ENCODE measurements around the gene RIC1. TPM values are rescaled to one million over a fixed set of nuclear protein-coding genes. Genes with fewer than 3 reads are reported as not detected.

The RIC1 gene
- polyA plus RNA-seq, 3 donors from 2014 or later = 4.9 to 6.3 (median 5.2) TPM

DNA sequence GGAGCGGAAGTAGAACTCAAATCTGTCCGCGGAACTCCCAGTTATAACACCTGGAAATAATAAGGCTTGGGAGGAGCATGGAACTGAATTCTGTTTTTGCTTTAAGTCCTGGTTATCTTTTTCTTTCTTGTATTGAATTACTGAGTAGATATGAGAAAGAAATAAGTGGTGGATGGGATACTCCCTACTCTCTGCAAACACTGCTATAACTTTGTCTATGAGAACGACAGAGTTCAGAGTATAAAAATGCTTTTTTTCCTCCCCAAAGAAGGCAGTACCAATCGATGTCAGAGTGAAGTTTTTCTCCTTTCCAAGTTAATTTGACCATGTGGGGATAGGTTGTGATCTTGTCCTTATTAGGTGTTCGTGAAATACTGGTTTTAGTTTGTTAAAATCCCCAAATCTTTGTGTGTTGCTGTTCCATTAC is 1.2 kb downstream of the RIC1 start:
- Mint-ChIP-seq H3K4me3 (peak overlapping the region; percentile 95 to 99 (median 98)), H3K4me1 (peaks cover 45 to 71% of the 10 kb centered on the region in 2 donors), H3K27ac (peak overlapping the region; percentile 82 to 97 (median 94)), H3K27me3 (ENCODE audit: low read depth in 3 of 3) (peaks cover 10 to 15% (median 10%) of the 10 kb centered on the region in 3 donors), H3K36me3 (no peaks in the 10 kb centered on the region), H3K9me3 (no peaks in the 10 kb centered on the region)
- DNase-seq = peak in 1 of 3 donors; percentile 10

- H3K4me3 Mint-ChIP-seq = no peak overlapping the region
- H3K27ac Mint-ChIP-seq = no peak overlapping the region
- H3K27me3 Mint-ChIP-seq (ENCODE audit: low read depth in 3 of 3) = peaks cover 10 to 15% (median 10%) of the 10 kb centered on the region in 3 donors
Measured at GRCh38 chr9:5631026-5631425, 2.1 kb downstream of the RIC1 start.

GRCh38 chr9:5632540-5632939 is 3.6 kb downstream of the RIC1 start:
- Mint-ChIP-seq H3K4me1 (peaks cover 37 to 72% of the 10 kb centered on the region in 2 donors), H3K4me3 (no peak overlapping the region), H3K27me3 (ENCODE audit: low read depth in 3 of 3) (peaks cover 8 to 15% (median 10%) of the 10 kb centered on the region in 3 donors), H3K36me3 (peaks cover 2 to 7% (median 3%) of the 10 kb centered on the region in 3 donors), H3K27ac (no peak overlapping the region), H3K9me3 (peaks cover 0 to 2% (median 2%) of the 10 kb centered on the region in 6 donors)
- no peak for DNase-seq

More at GRCh38 chr9:5631026-5631425, 2.1 kb downstream of the RIC1 start:
- no peak for DNase-seq
- peaks cover 0 to 2% (median 0%) of the 10 kb centered on the region in 6 donors for H3K9me3 Mint-ChIP-seq
- peaks cover 0 to 4% (median 0%) of the 10 kb centered on the region in 3 donors for H3K36me3 Mint-ChIP-seq
- peaks cover 48 to 80% of the 10 kb centered on the region in 2 donors for H3K4me1 Mint-ChIP-seq

DNA sequence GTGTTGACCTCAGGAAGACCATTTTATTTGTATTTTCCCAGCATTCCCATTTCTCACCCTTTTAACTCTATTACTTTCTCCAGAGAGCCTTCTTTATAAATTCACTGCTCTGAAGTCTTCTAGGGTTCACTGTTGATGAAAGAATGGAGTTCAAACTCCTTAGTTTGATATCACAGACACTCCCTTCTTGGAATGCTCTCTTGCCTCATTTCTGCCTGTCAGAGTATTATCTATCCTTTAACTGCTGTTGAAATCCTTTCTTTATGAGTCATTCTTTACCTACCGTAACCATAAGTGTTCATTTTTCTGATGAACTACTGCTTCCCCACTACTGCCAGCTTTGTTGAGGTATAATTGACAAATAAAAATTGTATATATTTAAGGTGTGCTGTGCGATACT is 4.3 kb downstream of the RIC1 start:
- Mint-ChIP-seq H3K36me3 (peaks cover 7 to 14% (median 9%) of the 10 kb centered on the region in 3 donors), H3K4me3 (no peak overlapping the region), H3K4me1 (peaks cover 31 to 69% of the 10 kb centered on the region in 2 donors), H3K27ac (no peak overlapping the region), H3K9me3 (peaks cover 0 to 7% (median 4%) of the 10 kb centered on the region in 6 donors), H3K27me3 (ENCODE audit: low read depth in 3 of 3) (peaks cover 9 to 11% (median 9%) of the 10 kb centered on the region in 3 donors)
- DNase-seq = no peak

DNA sequence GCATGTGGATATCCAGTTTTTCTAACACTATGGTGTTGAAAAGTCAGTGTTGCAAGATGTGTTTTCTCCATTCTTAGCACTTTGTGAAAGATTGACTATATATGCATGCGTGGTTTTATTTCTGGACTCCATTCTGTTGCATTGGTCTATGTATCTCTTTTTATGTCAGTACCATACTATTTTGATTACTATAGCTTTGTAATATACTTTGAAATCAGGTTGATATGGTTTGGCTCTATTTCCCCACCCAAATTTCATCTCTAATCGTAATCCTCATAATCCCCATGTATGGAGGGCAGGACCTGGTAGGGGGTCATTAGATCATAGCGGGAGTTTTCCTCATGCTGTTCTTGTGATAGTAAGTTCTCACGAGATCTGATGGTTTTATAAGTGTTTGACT is 6.5 kb downstream of the RIC1 start:
- no peak overlapping the region for H3K27ac Mint-ChIP-seq
- peaks cover 0 to 5% (median 0%) of the 10 kb centered on the region in 3 donors for H3K27me3 Mint-ChIP-seq (ENCODE audit: low read depth in 3 of 3)
- no peak for DNase-seq
- H3K9me3 Mint-ChIP-seq = peaks cover 6 to 28% (median 24%) of the 10 kb centered on the region in 6 donors
- peaks cover 27 to 74% of the 10 kb centered on the region in 2 donors for H3K4me1 Mint-ChIP-seq
- H3K36me3 Mint-ChIP-seq = peaks cover 28 to 31% (median 30%) of the 10 kb centered on the region in 3 donors
- no peak overlapping the region for H3K4me3 Mint-ChIP-seq

GRCh38 chr9:5639816-5640215 is 10.9 kb downstream of the RIC1 start:
- no peak for DNase-seq
- Mint-ChIP-seq H3K9me3 (peaks cover 8 to 40% (median 34%) of the 10 kb centered on the region in 6 donors), H3K27me3 (ENCODE audit: low read depth in 3 of 3) (peaks cover 0 to 5% (median 0%) of the 10 kb centered on the region in 3 donors), H3K27ac (no peak overlapping the region), H3K4me1 (peaks cover 36 to 65% of the 10 kb centered on the region in 2 donors), H3K36me3 (peaks cover 38 to 45% (median 40%) of the 10 kb centered on the region in 3 donors), H3K4me3 (no peak overlapping the region)

- Mint-ChIP-seq H3K36me3 (peaks cover 38 to 40% (median 40%) of the 10 kb centered on the region in 3 donors), H3K4me3 (no peak overlapping the region), H3K27me3 (ENCODE audit: low read depth in 3 of 3) (peaks cover 0 to 5% (median 0%) of the 10 kb centered on the region in 3 donors), H3K4me1 (peaks cover 43 to 77% of the 10 kb centered on the region in 2 donors), H3K27ac (no peak overlapping the region), H3K9me3 (peaks cover 8 to 46% (median 33%) of the 10 kb centered on the region in 6 donors)
- no peak for DNase-seq
Measured at GRCh38 chr9:5642170-5642569, 13.3 kb downstream of the RIC1 start.

DNA sequence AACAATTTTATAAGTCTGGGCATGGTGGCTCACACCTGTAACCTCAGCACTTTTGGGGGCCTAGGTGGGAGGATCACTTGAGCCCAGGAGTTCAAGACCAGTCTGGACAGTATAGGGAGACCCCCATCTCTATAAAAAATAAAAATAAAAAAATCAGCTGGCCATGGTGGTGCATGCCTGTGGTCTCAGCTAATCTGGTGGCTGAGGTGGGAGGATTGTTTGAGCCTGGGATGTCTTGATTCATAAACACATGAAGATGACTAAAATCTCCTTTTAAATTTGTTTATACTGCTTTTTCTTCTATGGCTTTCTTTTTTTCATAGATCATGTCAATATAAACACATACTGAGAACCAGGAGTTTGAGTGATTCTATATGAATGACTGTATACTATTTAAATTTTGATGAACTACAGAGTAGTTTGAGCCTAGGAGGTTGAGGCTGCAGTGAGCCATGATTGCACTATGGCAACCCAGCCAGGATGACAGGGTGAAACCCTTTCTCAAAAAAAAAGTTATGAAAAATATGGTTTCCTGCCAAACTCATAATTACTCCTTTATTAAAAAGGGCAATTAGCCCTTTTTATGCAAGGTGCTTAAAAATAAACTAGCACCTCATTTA is 14.2 kb downstream of the RIC1 start:
- Mint-ChIP-seq H3K4me3 (no peak overlapping the region), H3K27ac (no peak overlapping the region), H3K36me3 (peaks cover 32 to 33% (median 33%) of the 10 kb centered on the region in 3 donors), H3K4me1 (peaks cover 46 to 81% of the 10 kb centered on the region in 2 donors), H3K9me3 (peaks cover 6 to 41% (median 28%) of the 10 kb centered on the region in 6 donors), H3K27me3 (ENCODE audit: low read depth in 3 of 3) (peaks cover 0 to 2% (median 0%) of the 10 kb centered on the region in 3 donors)
- DNase-seq = no peak

DNA sequence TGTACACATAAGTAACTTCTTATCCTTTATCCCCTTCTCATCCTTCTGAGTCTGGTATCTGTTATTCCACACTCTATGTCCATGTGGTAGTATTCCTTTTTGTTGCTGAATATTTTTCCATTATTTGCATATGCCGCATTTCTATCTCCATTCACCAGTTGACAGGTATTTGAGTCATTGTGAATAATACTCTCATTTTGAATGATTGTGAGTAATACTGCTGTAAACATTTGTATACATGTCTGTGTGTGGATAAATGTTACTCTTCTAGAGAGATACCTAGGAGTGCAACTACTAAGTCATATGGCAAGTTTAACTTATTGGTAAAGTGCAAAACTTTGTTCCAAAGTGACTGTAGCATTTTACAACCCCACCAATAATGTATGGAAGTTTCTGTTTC is 15.6 kb downstream of the RIC1 start:
- peaks cover 0 to 2% (median 0%) of the 10 kb centered on the region in 3 donors for H3K27me3 Mint-ChIP-seq (ENCODE audit: low read depth in 3 of 3)
- no peak overlapping the region for H3K4me3 Mint-ChIP-seq
- H3K9me3 Mint-ChIP-seq = peaks cover 17 to 41% (median 28%) of the 10 kb centered on the region in 6 donors
- peaks cover 48 to 82% of the 10 kb centered on the region in 2 donors for H3K4me1 Mint-ChIP-seq
- no peak for DNase-seq
- H3K27ac Mint-ChIP-seq = no peak overlapping the region
- peaks cover 24 to 32% (median 27%) of the 10 kb centered on the region in 3 donors for H3K36me3 Mint-ChIP-seq

GRCh38 chr9:5646116-5646515 is 17.2 kb downstream of the RIC1 start:
- H3K27ac Mint-ChIP-seq = peak overlapping the region in 1 of 6 donors; percentile 25
- no peak for DNase-seq
- peaks cover 0 to 2% (median 0%) of the 10 kb centered on the region in 3 donors for H3K27me3 Mint-ChIP-seq (ENCODE audit: low read depth in 3 of 3)
- H3K9me3 Mint-ChIP-seq = peaks cover 14 to 34% (median 24%) of the 10 kb centered on the region in 6 donors
- H3K4me1 Mint-ChIP-seq = peaks cover 62 to 91% of the 10 kb centered on the region in 2 donors
- no peak overlapping the region for H3K4me3 Mint-ChIP-seq
- peaks cover 14 to 27% (median 21%) of the 10 kb centered on the region in 3 donors for H3K36me3 Mint-ChIP-seq

DNA sequence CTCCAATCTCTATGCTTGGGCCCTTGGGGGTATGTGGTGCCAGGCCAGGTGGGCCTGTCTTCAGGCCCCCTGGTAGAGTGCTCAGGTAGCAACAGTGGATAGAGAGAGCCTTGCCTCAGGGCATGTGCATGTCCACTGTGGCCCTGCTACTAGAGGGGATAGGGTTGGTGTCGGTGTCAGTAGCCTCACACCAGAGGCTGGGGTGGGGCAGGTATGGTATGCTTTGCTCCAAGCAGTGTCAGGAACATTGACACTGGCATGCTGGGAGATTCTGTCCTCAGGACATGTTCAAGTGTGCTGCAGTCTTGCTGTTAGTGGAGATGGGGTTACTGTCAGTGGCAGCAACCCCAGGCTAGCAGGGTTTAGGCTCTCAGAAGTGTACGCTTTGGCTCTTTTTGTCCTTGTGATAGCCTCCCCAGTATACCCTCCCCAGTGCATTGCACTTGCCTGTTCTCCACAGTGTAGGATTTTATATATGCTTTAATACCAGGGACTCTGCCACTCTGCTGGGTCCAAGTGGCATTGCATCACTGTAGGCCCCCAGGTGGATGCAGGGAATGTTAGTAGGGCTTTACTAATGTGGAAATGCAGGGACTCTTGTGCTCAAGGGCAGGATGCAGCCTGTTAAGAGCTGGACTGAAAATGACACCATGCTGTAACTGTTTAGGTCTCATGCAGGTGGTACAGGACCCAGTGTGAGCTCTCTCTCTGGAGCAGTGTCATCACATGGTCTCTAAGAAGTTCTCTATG is 21.6 kb downstream of the RIC1 start:
- DNase-seq = no peak
- peaks cover 34 to 52% (median 39%) of the 10 kb centered on the region in 6 donors for H3K9me3 Mint-ChIP-seq
- H3K27ac Mint-ChIP-seq = peak overlapping the region in 2 of 6 donors; percentile 17 to 60
- peaks cover 0 to 2% (median 0%) of the 10 kb centered on the region in 3 donors for H3K27me3 Mint-ChIP-seq (ENCODE audit: low read depth in 3 of 3)
- H3K36me3 Mint-ChIP-seq = peaks cover 24 to 43% (median 41%) of the 10 kb centered on the region in 3 donors
- peaks cover 38 to 73% of the 10 kb centered on the region in 2 donors for H3K4me1 Mint-ChIP-seq
- no peak overlapping the region for H3K4me3 Mint-ChIP-seq

DNA sequence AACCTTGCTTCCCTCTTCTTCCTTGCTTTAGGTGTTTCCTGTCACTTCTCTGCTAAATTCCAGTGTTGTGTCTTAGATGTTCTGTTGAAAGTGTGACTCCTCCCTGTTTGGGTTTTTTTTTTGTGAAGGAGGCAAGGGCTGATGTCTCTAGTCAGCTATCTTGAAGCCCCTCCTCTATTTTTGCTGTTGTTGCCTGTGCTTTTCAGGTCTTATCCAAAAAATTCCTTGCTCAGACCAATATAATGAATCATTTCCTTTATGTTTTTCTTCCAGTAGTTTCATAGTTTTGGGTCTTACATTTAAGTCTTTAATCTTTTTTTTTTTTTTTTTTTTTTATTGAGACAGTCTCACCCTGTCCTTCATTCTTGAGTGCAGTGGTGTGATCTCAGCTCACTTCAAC is 22.3 kb downstream of the RIC1 start:
- Mint-ChIP-seq H3K36me3 (peaks cover 24 to 43% (median 41%) of the 10 kb centered on the region in 3 donors), H3K9me3 (peaks cover 34 to 52% (median 39%) of the 10 kb centered on the region in 6 donors), H3K4me1 (peaks cover 32 to 67% of the 10 kb centered on the region in 2 donors), H3K4me3 (no peak overlapping the region), H3K27me3 (ENCODE audit: low read depth in 3 of 3) (peaks cover 0 to 2% (median 0%) of the 10 kb centered on the region in 3 donors), H3K27ac (peak overlapping the region in 3 of 6 donors; percentile 17 to 60 (median 25))
- no peak for DNase-seq

GRCh38 chr9:5652821-5653220 is 23.9 kb downstream of the RIC1 start:
- Mint-ChIP-seq H3K36me3 (peaks cover 24 to 49% (median 41%) of the 10 kb centered on the region in 3 donors), H3K4me3 (no peak overlapping the region), H3K4me1 (peaks cover 26 to 61% of the 10 kb centered on the region in 2 donors), H3K9me3 (peaks cover 34 to 47% (median 39%) of the 10 kb centered on the region in 6 donors), H3K27me3 (ENCODE audit: low read depth in 3 of 3) (peaks cover 0 to 2% (median 0%) of the 10 kb centered on the region in 3 donors), H3K27ac (no peak overlapping the region)
- DNase-seq = no peak

Data from immature natural killer cell (primary cell).